HepG2 (cell line): Measurements from ENCODE around the gene TSNAXIP1. TPM values are rescaled to one million over a fixed set of nuclear protein-coding genes. Genes with fewer than 3 reads are reported as not detected.

Source experiments
- CTCF ChIP-seq: sonication (generic); formaldehyde crosslinking; IDR thresholded peaks from 2 replicates; pipeline ENCODE4 v1.5.0; 2020; ENCODE audit warnings: mild to moderate bottlenecking, missing genetic modification reagents, moderate library complexity
- MIER3 ChIP-seq: IDR thresholded peaks from 2 replicates; pipeline ENCODE4 v1.6.1; 2016; ENCODE audit warnings: missing compliant biosample characterization, borderline replicate concordance
- NR2C2 ChIP-seq: sonication (generic); formaldehyde crosslinking; IDR thresholded peaks from 2 replicates; pipeline ENCODE4 v1.4.0; 2020; ENCODE audit warnings: missing genetic modification reagents, mild to moderate bottlenecking, moderate library complexity, borderline replicate concordance
- PITX1 ChIP-seq: sonication (generic); formaldehyde crosslinking; IDR thresholded peaks from 2 replicates; pipeline ENCODE4 v1.5.1; 2020; ENCODE audit warnings: mild to moderate bottlenecking, missing genetic modification reagents
- POGZ ChIP-seq: sonication (generic); formaldehyde crosslinking; IDR thresholded peaks from 2 replicates; pipeline ENCODE4 v1.4.0; 2020; ENCODE audit warnings: mild to moderate bottlenecking, missing genetic modification reagents
- ZBTB8A ChIP-seq: sonication (generic); formaldehyde crosslinking; IDR thresholded peaks from 2 replicates; pipeline ENCODE4 v1.4.0; 2020; ENCODE audit warnings: mild to moderate bottlenecking, low read depth, missing genetic modification reagents, borderline replicate concordance
- ZNF407 ChIP-seq: sonication (generic); formaldehyde crosslinking; IDR thresholded peaks from one replicate; pipeline ENCODE4 v1.5.1; 2020; ENCODE audit warnings: mild to moderate bottlenecking, missing genetic modification reagents; ENCODE audit errors: not compliant biosample characterization
- ZNF512B ChIP-seq: sonication (generic); formaldehyde crosslinking; IDR thresholded peaks from 2 replicates; pipeline ENCODE4 v1.5.1; 2020; ENCODE audit warnings: missing genetic modification reagents, mild to moderate bottlenecking, borderline replicate concordance
- ZNF569 ChIP-seq: sonication (generic); formaldehyde crosslinking; IDR thresholded peaks from 2 replicates; pipeline ENCODE4 v1.5.0; 2020; ENCODE audit warnings: mild to moderate bottlenecking, missing genetic modification reagents, moderate library complexity, borderline replicate concordance
- ZNF574 ChIP-seq: sonication (generic); formaldehyde crosslinking; IDR thresholded peaks from 2 replicates; pipeline ENCODE4 v1.4.0; 2020; ENCODE audit warnings: missing genetic modification reagents
- ZNF713 ChIP-seq: sonication (generic); formaldehyde crosslinking; IDR thresholded peaks from 2 replicates; pipeline ENCODE4 v1.4.0; 2020; ENCODE audit warnings: mild to moderate bottlenecking, missing genetic modification reagents
- polyA plus RNA-seq, 8 experiments: library from polyadenylated mRNA; depleted of rRNA in 3 of 8; stranded (reverse) in 7 of 8; unstranded in 1 of 8; fragments of >200 nt; fragmentation: Illumina TruSeq in 4 of 8; extraction: Trizol in 4 of 8; gene quantifications; 2 replicates each; pipeline versions ENCODE4 v1.2.1 to v1.2.3, GENCODE V29; 2011 to 2016; ENCODE audit warnings: low read depth in 4 of 8, missing spikeins in 1 of 8, mixed read lengths in 1 of 8; ENCODE audit not compliant: insufficient read depth in 1 of 8
- total RNA-seq, 5 experiments: library from RNA; depleted of rRNA; stranded (reverse); fragments of >200 nt; fragmentation: Illumina TruSeq; extraction: Trizol; gene quantifications; 2 replicates each; pipeline ENCODE4 v1.2.3, GENCODE V29; 2016; ENCODE audit warnings: low read depth in 1 of 5

The TSNAXIP1 gene
- total and polyA plus RNA-seq, 2 of the 13 experiments (the other 11 are each of a cell fraction or from before 2014, with no cell fraction given), result 0.37 to 0.86 TPM

- TF ChIP-seq ZNF407 (CRISPR knock-in tag), result peak; percentile 85
- peak; percentile 73 for TF ChIP-seq NR2C2
- peak; percentile 84 for TF ChIP-seq MIER3 (CRISPR knock-in tag)
- no peak for TF ChIP-seq ZNF569
- peak; percentile 99 for TF ChIP-seq CTCF (CRISPR knock-in tag)
- no peak; the same call in 1 of the 2 replicates for TF ChIP-seq PITX1 (CRISPR knock-in tag)
- 0 out of 2 replicates have a peak, but pooled peaks have one; percentile 39 for TF ChIP-seq POGZ (CRISPR knock-in tag)
- TF ChIP-seq ZNF512B (CRISPR knock-in tag), result no peak
- TF ChIP-seq ZNF574 (CRISPR knock-in tag), result peak; percentile 89
- TF ChIP-seq ZNF713 (CRISPR knock-in tag), result no peak
- no peak for TF ChIP-seq ZBTB8A (CRISPR knock-in tag)
Observed at GRCh38 chr16:67841816-67842508, 35.3 kb downstream of the TSNAXIP1 start, which contains the start of gene THAP11 (continued).
